GM18526 (cell line): ENCODE data around the gene NCR3LG1.

Experiments used
- POLR2A ChIP-seq: IDR thresholded peaks from 3 replicates; pipeline ENCODE4 v1.6.1; 2011; ENCODE audit not compliant: insufficient read length; ENCODE audit errors: extremely low read depth

Gene NCR3LG1

DNA sequence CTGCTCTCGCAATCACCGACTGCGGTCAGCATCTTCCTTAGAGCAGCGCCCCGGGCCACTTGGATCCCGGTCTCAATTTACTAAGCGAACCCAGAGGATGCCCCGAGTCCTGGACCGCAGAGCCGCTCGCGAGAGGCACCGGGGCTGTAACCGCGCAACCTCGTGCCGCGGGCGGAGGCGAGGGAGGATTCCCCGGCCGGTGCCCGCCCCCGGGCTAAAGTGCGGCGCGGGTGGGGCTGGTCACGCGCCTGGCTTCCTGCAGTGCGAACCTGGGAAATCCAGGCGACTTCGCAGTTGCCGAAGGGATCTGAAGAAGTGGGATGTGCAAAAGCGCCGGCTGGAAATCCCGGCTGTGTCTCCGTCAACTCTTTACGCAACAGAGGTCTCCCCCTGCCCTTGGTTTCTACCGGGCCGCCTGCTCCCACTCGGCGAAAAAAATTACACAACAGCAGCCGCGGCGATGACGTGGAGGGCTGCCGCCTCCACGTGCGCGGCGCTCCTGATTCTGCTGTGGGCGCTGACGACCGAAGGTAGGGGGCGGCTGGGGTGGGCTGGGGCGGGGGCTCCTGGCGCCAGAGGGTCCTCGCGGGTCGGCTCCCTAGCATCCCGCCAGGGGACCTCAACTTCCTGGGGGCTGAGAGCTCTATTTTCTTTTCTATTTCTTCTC lies at the start of gene NCR3LG1:
NCR3LG1 (plus strand) TSS at position 291 of the 667 bp plus-strand sequence; CDS start at position 461, 170 bp downstream.
- no peak for TF ChIP-seq POLR2A

GRCh38 chr11:17313349-17314231 lies 38.0 kb upstream of the NCR3LG1 start:
- TF ChIP-seq POLR2A = no peak

GRCh38 chr11:17314232-17314547 lies 37.4 kb upstream of the NCR3LG1 start:
- no peak for TF ChIP-seq POLR2A

GRCh38 chr11:17314904-17315426 lies 36.6 kb upstream of the NCR3LG1 start:
- no peak for TF ChIP-seq POLR2A

DNA sequence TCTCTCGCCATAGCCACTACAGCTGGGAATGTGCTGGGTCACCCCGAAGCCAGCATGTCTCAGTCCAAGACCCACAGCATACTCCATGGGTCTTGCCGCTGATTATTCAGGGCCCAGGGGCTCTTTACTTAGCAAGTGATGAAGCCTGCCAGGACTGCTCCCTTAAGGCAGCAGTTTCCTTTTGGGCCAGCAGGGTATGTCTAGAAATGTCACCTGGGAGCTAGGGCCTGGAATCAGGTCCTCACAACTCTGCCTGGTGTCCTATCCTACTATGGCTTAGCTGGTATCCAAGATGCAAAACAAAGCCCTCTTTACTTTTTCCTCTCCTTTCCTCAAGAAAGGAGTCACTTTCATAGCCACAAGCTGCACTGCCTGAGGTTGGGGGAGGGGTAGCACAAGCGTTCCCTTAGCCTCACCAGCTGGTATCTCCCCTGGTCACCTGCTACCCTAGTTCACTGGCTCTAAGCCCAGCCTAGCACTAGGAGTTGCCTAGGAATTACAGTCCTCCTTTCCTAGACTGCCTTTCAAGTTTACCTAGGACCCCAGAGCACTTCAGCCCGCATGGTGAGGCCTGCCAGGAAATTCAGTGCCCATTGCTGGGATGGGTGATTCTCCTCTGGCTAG lies 22.6 kb upstream of the NCR3LG1 start:
- no peak for TF ChIP-seq POLR2A

DNA sequence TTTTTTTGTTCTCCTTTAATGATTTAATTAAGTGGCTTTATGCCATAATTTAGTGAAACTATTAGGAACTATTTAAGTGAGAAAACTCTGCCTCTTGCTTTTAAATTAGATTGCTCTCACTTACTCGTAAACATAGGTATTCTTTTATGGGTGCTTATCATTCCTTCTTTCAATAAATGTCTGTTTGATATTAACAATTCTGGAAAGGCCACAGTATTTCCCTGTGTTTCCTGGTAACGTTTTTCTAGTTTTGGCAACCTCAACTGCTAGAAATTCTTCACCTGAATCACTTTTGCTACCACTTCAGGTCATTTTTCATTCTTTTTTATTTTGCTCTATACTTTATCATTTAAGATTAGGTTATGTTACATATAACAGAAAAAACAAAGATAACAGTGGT lies 19.9 kb upstream of the NCR3LG1 start:
- TF ChIP-seq POLR2A = no peak

DNA sequence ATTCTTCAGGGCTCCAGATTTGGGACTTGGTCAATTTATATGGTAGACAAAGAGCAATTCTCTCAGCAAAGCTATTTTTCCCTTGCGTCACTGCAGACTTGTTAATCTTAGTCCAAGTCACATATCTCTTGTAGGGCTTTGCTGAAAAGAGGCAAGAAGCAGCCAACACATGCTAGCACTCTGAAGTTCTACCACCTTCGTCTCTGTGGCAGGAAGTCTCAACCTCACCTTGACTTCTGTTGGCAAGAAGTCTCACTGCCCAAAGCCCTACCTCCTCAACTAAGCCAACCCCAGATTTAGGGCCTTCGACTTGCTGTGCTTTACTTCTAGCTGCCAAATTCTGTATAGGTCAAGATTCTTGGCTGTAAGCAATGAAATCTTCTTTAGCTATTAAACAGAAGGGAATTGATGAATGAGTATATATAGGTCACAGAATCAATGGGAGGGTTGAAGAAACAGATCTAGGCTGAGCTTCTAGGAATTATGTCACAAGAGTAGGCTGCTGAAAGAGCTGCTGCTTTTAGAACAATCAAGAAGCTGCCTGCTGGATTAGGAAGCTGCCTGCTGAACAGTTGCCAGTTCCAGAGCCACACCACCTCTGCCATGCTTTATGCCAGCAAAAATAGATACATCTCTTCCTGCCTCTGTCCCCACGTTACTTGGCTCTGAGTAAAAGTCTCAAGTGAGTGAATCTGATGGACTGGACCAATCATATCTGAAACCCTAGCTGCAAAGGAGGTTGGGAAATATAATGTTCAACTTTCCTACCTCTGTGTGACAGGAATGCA lies 17.6 kb upstream of the NCR3LG1 start:
- no peak for TF ChIP-seq POLR2A

DNA sequence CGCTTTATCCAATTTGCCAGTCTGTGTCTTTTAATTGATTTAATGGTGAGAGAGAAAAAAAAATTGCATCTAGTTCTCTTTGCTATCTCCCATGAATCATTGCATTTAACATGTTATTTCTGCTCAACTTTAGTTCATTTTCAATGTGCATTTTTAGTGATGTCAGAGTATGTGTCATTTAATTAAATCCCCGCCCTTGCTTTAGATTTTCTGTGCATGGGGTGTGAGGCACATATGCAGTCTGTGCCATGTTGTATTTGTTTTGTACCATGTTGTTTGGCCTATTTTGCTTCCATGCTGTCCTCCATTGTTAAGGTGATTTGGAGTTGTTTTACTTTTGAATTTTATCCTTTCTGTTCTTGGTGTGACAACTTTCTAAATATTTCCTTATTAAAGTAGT lies 8.3 kb upstream of the NCR3LG1 start:
- no peak for TF ChIP-seq POLR2A

GRCh38 chr11:17343907-17344306 lies 7.7 kb upstream of the NCR3LG1 start:
- TF ChIP-seq POLR2A = no peak

GRCh38 chr11:17347676-17348075 lies 3.9 kb upstream of the NCR3LG1 start:
- no peak for TF ChIP-seq POLR2A

DNA sequence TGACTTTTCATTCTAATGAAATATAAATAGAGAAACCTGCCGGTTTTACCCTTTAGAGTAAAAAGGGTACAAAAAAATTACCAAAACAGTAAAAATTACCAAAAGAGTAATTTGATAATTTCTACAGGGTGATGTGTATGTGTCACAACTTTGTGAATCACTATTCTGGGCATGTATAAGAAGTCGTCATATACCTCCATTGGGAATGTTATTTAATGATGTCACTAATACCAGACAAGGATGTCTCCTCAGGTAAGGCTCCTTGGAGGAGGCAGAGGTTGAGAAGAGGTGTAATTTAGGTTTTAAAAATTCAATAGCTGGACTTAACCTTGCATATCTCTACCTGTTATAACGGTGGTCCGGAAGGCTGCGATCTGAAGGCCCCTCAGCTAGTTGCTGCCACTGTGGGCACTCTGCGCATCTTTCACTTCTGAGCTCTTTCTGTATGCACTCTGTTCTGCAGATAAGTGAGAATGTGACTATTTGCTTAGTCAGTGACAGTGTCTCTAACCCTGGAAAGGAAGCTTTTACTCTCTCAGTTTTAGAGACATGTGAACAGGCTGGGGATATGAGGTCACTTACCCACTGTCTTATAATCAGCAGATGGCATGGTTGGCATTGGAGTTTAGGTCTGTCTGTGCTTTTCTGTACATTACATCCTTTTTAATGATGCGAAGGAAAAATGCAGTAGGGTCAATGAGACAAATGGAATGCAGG lies 987 bp upstream of the NCR3LG1 start:
- TF ChIP-seq POLR2A = no peak

- TF ChIP-seq POLR2A = no peak
These were observed 459 bp upstream of the NCR3LG1 start for GRCh38 chr11:17351172-17351509.

- TF ChIP-seq POLR2A = no peak
These were observed 1.6 kb downstream of the NCR3LG1 start for GRCh38 chr11:17352950-17353820.

DNA sequence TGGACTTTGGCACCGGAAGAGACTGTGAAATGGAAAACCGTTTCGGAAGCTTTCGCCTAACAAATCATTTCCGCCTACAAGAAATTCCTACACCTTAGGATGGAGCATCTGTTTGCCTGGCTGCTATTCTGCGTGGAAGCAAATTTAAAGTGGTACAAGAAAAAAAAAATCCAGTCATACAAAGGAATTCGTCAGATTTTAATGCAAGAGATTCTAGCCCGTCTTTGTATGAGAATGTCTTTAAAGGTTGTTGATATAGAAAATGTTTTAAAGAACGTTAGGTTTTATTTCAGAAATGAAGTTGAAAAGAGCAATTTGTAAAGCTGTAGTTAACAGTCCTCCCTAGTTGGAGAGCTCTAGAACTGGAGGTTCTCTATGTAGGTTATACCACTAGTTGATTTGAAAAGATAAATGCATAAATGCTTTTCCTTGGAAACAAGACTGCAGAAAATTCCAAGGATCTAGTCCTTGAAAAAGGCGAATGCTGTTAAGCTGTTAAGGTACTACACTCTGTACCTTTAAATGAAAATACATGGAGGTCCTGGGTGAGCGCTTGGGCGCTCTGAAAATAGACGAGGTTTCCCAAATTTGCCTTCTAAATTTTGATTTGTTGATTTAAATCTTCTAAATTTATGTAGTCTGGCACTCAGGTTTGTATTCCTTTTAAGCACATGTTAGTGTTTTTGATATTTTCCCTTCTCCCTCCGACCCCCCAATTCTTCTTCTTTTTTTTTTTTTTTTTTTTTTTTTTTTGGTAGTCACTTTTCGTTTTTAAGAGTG lies 2.4 kb downstream of the NCR3LG1 start:
- no peak for TF ChIP-seq POLR2A
